Umbilical cord (tissue), 2 donors: ENCODE data around the gene RAB13. TPM values are rescaled to one million over a fixed set of nuclear protein-coding genes. Genes with fewer than 3 reads are reported as not detected.

Experiments
- DNase-seq: peaks from one replicate; pipeline ENCODE4 v3.0.0-alpha.2; 2015; ENCODE audit warnings: low spot score
- total RNA-seq: library from RNA; depleted of rRNA; stranded (reverse); fragments of >200 nt; gene quantifications from one replicate; pipeline ENCODE4 v1.2.3, GENCODE V29; 2014; ENCODE audit warnings: low replicate concordance; ENCODE audit not compliant: insufficient read depth

RAB13 gene
- total RNA-seq, 1 donor from 2014 or later, result 68.9 TPM

DNA sequence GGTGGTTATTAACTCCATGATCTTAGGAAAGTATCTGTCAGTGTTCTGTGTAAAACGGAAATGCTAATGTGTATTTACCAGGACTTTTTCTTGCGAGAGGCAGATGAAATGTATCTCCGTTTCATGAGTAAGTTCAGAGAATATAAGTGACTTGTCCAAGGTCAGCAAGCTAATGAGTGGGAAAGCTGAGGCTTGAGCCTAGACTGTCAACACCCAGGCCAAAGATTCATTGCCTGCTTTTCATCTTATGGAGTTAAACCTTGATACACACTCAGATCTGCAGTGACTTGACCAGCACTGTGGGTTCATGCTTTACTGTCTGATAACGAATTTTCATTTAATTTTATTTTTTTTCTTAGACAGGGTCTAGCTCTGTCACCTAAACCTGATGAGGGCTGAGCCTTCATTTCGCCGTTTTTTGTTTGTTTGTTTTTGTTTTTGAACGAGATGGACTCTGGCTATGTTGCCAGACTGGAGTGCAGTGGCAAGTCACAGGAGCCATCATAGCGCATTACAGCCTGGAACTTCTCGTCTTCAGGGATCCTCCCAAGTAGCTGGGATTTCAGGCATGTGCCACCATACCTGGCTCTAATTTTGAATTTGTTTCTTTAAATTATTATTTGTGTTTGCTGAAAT lies 7.7 kb downstream of the RAB13 start:
- no peak for DNase-seq

DNA sequence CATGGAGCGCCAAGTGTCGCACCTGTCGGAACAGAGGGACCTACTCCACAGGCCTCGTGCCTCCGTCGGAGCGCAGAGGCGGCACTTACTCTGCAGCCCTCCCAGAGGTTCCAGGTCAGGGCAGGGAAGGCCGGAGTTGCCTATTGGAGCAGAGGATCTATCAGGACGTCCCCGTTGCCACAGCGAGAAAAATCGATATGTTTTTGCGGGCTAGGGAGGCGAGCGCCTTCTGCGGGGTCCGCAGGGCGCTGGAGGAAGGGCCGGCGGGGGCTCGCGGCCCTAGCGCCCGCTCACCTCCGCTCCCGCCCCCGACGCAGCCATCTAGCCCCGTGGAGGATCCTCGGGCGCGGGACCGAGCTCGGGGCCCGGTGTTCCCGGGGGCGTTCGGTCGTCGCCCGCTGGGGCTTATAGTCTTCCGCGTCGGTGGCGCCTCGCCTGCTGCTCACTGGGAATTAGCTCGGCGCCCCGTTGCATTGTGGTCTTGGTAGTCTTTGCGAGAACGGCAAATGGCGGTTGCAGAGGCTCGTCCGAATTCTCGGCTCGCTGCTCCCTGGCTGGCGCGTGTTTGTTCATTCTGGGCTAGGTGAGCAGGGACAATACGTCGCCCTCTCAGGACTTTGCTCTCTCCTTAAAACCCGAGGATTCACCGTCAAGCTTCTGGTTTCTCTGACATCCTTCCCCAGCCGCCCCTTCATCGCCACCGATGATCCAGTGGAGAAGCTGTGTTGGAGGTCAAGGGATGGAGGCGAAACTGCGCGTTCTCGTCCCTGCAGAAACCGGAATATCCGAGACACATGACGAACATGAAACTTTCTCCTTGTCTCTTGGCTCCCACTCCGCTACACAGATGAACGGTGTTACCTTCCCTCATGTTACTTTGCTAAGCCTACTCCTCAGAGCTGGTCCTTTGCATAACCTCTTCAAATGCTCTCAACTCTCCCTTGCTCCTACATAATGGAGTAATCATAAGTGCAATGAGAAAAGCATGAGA lies 8.6 kb downstream of the RAB13 start, which contains the start of gene JTB:
TSS of gene JTB (minus strand) at position 425 of the 991 bp plus-strand sequence. CDS start at position 3, 422 bp downstream.
- peak; percentile 94 for DNase-seq

DNA sequence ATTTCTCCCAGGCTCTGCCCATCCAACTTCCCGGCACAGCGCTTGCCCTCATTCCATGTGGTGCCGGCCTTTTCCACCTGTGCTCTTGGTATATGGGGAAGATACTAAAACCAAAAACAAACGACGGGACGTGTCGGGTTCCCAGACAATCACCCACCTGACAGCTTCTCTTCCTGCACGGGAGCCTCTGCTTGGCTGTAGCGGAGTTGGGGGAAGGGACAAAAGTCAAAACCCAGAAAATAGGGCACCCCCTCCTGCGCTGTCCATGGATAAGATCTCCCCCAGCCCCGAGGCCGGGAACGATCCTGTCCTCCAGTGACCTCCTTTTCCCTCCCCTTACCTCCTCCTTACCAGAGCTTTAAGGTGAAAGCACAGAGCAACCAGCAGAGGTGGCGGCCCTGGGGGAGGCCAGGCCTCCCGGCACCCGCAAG lies 9.3 kb downstream of the RAB13 start:
- no peak for DNase-seq

DNA sequence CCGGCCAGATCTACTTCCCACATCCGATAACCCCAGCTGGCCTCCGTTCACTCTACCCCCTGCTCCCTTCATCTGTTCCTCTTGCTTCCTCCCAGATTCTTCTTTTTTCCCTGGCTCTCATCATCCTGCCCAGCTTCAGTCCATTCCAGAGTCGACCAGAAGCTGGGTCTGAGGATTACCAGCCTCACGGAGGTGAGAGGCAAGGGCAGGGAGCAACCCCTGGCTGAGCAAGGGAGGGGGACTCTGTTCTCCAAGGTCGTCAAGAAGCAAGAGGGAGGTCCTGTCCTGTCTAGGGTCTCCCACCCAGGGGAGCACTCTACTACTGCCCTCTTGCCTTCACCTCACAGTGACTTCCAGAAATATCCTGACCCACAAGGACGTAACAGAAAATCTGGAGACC lies 12.6 kb downstream of the RAB13 start:
- DNase-seq, result no peak

DNA sequence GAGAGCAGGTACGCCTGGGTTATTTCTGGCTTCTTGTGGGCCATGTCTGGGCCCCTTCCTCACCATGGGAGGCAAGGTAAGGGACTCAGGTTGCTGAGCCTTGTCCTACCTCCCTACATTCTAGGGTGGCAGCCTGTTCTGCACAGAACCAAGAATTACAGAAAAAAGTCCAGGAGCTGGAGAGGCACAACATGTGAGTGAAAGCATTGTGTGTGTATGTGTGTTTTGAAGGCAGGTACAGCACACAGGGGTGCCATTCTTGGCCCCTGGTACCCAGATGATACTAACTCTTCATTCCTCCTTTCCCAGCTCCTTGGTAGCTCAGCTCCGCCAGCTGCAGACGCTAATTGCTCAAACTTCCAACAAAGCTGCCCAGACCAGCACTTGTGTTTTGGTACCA lies 13.1 kb downstream of the RAB13 start:
- no peak for DNase-seq

DNA sequence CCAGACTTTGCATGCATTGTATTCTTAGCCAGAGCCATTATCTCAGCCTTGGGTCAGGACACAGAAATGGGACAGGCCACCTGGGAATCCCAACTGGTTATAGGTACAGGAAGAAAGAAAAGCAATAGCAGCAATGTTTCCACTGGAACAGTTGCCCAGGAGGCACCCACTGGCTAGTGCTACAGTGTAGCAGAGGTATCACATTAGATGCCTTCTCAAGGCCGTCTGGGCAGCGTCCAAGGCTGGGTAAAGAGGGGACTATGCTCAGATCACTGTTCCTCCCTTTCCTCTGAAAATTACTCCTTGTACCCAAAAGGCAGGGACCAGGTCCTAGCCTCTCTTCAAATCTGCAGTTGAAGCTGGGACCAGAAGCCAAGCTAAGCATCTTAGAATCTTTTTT lies 15.8 kb downstream of the RAB13 start:
- DNase-seq, result no peak

DNA sequence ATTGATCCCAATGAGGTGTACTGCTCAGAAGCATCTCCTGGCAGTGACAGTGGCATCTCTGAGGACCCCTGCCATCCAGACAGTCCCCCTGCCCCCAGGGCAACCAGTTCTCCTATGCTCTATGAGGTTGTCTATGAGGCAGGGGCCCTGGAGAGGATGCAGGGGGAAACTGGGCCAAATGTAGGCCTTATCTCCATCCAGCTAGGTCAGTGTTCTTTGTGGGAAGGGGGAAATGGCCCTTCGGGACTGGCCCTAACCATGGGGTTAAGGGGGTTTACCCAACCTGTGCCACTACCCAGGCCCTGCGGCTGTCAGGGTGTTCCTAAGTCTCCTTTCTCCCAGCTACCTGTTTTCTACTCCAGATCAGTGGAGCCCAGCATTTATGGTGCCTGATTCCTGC lies 17.2 kb downstream of the RAB13 start:
- DNase-seq, result no peak

DNA sequence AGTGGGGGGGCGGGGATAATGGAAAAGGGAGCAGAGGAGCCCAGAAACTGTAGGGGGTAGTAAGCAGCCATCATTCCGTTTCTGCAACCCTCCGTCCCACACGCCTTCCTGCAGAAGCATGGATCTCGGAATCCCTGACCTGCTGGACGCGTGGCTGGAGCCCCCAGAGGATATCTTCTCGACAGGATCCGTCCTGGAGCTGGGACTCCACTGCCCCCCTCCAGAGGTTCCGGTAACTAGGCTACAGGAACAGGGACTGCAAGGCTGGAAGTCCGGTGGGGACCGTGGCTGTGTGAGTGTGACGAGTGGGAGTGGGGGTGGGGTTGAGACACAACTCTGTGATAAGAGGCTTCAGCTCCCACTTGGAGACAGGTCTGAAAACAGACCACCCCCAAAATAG lies 17.7 kb downstream of the RAB13 start:
- no peak for DNase-seq

DNA sequence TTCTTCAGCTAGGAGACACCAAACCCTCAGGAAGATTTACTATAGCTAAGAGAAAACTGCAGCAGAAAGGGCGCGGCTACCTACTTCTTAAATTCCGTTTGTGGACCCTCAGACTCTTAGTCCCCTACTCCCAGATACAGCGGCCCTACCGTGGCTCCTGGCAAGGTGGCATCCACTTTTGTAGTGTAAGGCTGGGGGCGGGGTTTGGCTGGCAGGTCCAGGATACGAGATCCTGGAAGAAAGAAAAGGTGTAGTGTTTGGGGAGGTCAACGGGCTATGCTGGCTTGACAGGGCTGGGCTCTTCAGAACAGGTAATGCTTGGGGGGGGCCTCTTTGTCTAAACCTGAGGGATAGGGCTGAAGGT lies 18.2 kb downstream of the RAB13 start:
- DNase-seq, result no peak

DNA sequence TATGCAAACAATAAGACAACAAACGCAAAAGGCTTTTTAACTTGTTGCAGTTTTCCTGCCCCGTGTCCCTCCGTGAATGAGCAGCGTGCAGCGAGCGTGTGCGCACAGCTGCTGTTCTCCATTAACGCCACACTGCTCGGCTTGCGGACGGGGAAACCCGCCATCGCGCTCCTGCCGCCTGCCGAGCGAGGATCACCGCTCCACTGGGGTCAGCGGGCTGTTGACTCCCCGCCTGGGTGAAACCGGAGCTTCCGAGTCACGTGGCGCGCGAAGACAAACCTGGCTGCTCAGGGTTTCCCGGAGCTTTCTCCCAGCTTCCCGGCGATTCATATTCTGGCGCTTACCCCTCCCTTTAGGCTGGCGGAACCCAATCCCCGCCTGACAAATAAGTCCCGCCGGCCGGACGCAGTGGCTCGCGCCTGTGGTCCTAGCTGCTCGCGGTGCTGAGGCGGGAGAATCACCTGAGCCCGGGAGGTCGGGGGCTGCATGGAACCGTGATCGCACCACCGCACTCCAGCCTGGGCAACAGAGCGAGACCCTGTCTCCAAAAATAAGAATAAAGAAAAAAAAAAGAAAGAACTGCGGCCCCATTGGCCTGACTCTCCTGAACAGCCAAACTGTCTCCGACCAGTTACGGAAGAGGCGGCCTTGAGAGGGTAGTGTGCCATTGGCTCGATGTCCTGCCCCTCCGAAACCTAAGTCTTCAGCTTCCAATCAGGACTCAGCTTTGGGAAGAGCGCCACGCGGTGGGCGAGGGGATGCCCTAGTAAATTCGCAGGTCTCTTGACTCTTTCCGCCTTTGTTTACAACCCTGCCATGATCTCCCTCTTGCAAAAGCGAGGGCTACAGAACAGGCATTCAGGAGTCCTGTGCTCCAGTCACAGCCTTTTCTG lies 18.8 kb downstream of the RAB13 start, which contains the start of gene CREB3L4:
TSS of gene CREB3L4 (plus strand) at position 796 of the 893 bp plus-strand sequence. CDS start 624 bp downstream, outside the sequence.
- peak; percentile 99 for DNase-seq

DNA sequence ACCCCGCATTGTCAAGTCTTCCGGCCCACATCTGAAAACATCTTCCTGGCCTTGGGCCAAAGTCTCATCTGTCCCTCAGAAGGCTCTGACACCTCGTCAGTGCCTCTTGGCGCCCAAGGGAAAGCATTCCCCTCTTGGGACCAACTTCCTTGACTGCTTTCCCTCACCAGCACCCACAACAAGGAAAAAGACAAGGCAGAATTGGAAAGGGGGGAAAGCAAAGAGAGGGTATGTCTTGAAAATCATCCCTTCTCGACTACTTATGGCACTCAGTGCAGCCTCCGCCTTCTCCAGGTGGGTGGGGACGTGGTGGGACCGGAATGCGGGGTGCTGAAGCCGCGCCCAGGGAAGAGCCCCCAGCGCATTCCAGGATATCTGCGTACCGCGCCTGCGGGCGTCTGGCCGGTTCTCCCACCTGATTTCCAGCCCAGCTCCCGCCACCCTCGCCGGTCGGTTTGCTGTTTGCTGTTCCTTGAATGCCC lies 22.2 kb downstream of the RAB13 start:
- DNase-seq, result peak; percentile 72

DNA sequence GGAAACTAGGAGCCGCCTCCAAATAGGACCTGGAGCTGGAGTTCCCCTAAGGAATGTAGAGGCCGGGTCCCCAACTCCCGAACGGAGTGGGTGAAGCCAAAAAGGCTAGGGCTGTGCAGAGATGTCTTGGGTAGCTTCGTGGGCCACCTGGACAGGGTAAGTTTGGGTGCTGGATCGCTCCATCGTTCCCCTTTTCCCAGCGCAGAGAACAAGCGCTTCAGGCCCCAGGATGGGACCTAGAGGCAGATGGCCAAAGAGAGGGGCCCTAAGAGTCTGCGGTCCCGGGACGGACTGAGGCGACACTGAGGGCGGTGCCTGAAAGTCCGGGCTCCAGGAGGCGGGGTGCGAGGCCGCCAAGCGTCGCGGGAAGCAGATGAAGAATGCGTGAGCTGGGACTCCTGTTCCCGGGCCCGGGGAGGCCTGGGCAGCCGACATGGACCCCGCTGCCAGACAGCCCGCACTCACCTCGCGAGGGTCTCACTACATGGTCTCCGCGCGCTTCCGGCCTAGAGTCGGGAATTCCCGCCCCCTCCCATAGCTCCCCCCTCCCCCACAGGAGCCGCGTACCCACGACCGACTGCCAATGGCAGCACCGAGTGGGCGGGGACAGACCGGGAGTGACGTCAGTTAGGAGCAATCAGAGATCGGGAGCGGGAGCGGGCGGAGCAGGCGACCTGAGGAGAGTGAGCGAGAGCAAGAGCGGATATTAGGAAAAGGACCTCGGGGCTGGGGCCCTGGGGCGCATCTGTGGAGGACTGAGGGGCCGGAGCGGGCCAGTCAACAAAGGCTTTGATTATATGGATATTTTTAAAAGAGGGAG lies 22.9 kb downstream of the RAB13 start, which contains the start of gene SLC39A1:
TSS of gene SLC39A1 (minus strand) at position 508 of the 820 bp plus-strand sequence. CDS start 822 bp downstream, outside the sequence.
- DNase-seq, result peak; percentile 99

DNA sequence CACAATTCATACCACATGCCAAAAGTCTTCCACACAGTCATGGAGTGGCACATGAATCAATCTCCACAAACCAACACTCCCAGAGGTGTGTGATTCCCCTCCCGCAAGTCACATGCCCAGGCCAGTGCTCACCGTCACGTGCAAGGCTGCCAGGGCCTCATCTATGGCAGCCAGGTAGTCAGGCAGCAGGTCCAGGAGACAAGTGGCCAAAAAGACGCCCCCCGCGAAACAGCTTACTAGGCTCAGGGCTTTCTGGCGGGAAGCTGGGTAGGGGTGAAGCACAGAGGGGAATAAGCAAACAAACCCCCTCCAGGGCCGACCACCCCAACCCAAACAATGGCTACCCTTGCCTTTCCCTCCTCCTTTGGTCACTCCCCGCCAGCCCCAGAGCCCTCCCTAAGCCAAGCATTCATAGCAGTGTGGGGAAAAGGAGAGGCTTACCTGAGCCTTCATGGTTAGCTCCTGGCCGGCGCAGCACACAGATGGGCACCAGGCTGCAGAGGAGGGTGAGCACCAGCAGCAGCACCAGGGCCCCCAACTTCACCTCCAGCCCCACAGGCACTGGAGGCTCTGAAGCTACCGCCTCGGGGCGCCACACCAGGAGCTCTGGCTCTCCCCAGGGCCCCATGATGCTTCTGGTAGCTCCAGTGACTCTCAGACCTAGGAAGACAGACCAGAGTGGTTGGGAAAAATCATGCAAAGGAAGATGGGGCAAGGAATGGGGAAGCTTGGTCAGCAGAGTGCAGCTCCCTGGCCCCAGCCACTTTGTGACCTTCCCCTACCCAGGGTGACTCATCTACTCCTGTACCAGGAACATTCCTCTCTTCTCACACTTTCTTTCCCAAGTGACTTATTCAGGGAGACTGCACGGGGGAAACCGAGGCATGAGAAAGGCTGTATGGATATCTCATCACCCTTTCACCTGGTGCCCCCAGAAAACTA lies 23.8 kb downstream of the RAB13 start:
- peak; percentile 42 for DNase-seq

DNA sequence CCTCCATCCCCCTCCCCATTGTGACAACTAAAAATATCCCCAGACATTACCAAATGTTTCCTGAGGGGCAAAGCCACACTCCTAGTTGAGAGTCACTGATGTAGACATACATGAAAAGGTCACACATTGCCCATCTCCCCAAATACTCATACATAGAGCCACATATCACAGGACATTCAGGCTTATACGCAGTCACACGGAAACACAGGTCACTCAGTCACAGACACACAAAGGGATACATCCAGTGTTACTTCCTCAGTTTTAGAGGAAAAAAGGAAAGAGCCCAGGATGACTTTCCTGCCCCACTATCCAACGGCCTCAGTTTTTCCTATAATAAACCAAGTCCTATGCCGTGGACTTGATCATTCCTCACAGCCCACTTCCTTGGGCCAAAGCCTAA lies 24.7 kb downstream of the RAB13 start:
- no peak for DNase-seq

DNA sequence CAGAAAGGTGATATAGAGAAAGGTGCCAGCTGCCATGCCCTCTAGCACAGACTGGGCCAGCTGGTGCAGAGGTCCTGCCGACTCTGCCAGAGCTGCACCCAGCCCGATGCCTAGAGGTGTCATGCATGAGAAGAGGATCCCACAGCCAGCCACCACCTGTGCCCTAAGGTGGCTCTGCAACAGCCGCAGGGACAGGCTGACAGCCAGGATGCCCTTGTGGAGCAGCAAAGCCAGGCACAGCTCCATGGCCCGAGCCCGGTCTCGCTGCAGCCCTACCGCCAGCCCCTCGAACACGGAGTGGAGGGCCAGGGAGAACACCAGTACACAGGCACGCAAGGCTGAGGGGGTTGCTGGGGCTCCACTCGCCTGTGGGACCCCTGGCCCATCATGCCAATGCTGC lies 25.9 kb downstream of the RAB13 start:
- no peak for DNase-seq

DNA sequence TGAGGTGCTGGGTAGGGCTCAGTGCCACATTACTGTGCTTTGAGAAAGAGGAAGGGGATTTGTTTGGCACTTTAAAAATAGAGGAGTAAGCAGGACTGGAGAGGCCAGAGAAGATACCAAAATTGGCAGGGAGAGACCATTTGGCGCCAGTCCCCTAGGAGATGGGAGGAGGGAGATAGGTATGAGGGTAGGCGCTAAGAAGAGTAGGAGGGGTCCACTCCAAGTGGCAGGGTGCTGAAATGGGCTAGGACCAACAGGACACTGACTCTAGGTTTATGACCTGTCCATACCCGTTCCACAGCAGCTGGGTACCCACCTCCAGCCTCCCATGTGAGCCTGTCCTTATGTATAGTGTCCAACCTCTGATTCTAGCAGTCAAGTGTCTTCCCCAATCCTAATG lies 26.7 kb downstream of the RAB13 start:
- no peak for DNase-seq

DNA sequence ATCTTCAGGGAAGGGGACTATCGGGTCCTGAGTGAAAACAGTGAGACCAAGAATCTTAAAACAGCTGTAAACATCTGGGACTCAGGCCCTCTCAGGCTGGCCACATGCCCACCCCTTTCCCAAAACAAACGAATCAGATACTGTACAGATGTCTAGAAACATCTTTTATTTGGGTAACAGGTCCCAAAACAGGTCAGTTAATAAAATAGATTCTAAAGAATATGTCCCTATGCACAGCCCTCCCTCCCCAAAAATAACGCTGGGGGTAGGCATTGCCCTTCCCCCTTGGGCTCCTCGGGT lies 27.2 kb downstream of the RAB13 start:
- DNase-seq, result no peak

DNA sequence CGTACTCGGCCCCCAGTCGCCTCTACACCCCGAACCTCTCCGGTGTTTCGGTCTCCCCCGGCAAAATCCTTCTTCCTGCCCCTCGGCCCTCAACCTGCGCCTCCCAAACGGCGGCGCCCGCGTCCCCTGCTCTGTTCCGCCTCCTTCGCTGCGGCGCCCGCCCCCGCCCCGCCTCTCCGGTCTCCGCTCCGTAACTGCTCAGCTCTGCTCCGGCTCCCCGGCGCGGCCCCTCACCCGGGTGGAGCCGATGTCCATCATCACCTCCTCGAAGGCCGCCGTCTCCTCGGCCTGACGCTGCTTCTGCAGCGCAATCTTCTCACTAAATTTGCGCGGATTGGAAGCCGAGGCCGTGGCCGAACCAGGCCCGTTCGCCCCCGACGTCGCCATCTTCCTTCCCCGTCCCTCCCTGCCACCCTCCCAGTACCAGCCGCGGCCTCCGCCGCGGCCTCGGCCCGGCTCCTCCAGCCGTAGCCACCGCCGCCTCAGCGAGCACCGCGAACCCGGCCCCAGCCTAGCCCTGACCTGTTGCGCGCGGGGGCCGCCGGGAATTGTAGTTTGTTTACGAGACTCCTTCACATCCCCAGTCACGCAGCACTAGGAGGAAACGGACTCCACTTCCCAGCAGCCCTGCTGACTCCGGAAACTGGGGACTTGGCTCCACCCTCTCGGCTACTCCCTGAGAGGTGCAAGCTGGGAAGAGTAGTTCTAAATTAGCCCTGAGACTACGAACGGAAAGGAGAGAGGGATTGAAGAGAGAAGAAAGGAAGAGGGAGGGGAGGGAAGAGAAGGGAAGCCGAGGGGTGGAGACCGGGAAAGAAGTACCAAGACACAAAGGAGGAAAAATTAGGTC lies 27.8 kb downstream of the RAB13 start, which contains the start of gene CRTC2:
TSS of gene CRTC2 (minus strand) at position 502 of the 850 bp plus-strand sequence. CDS start at position 387, 115 bp downstream.
- peak; percentile 100 for DNase-seq
